Naive thymus-derived CD4-positive, alpha-beta T cell (primary cell): Measurements from ENCODE around the gene FBL. TPM values are rescaled to one million over a fixed set of nuclear protein-coding genes. Genes with fewer than 3 reads are reported as not detected.
"Not testable (repeated sequence)": the region's sequence is repeated elsewhere in the genome, so short reads cannot be mapped to it uniquely, and the experiment has no call there.

Experiments
- ATAC-seq: fragments of 150-1000 bp; cut with Tn5 transposase; 2 replicates; pipeline ENCODE4 v1.10.0; 2021; ENCODE audit warnings: mild to moderate bottlenecking, moderate library complexity
- CTCF ChIA-PET: fragments of 350-600 bp; sonication (Branson Sonifier 250); formaldehyde crosslinking; loops from one replicate; lab custom pipeline; 2021; ENCODE audit warnings: antibody characterized with exemption; lab: Charles Lee
- POLR2A ChIA-PET: fragments of 350-600 bp; sonication (Branson Sonifier 250); formaldehyde crosslinking; loops from one replicate; lab custom pipeline; 2021; ENCODE audit warnings: antibody characterized with exemption, inconsistent platforms; lab: Charles Lee
- DNase-seq, 9 donors: peaks; one replicate each; pipeline versions ENCODE4 v3.0.0 to v3.0.0-alpha.2; 2020 to 2022; ENCODE audit warnings: mixed read lengths in 1 of 9
- H3K27ac ChIP-seq: one replicate; pipeline ENCODE4 v1.7.0; 2013; ENCODE audit warnings: mild to moderate bottlenecking, low read depth, low read length, moderate library complexity
- H3K27me3 ChIP-seq, 2 donors: one replicate each; pipeline ENCODE4 v1.7.0; 2013; ENCODE audit warnings: low read length in 2 of 2, mild to moderate bottlenecking in 2 of 2, moderate library complexity in 2 of 2; ENCODE audit not compliant: control insufficient read depth in 2 of 2, insufficient read depth in 2 of 2
- H3K36me3 ChIP-seq, 3 experiments: 1 replicate in 2 of 3; 2 replicates in 1 of 3; pipeline ENCODE4 v1.7.0; 2013; ENCODE audit warnings: low read length in 3 of 3, mild to moderate bottlenecking in 3 of 3, moderate library complexity in 1 of 3; ENCODE audit not compliant: insufficient read depth in 3 of 3, control insufficient read depth in 2 of 3
- H3K4me1 ChIP-seq, 2 donors: one replicate each; pipeline ENCODE4 v1.7.0; 2013; ENCODE audit warnings: low read length in 2 of 2, mild to moderate bottlenecking in 2 of 2, moderate library complexity in 1 of 2; ENCODE audit not compliant: control insufficient read depth in 2 of 2, insufficient read depth in 2 of 2
- H3K4me3 ChIP-seq: 2 replicates; pipeline ENCODE4 v1.7.0; 2013; ENCODE audit warnings: mild to moderate bottlenecking, low read length
- H3K9me3 ChIP-seq, 3 experiments: 1 replicate in 2 of 3; 2 replicates in 1 of 3; pipeline ENCODE4 v1.7.0; 2013; ENCODE audit warnings: low read length in 3 of 3; ENCODE audit not compliant: control insufficient read depth in 2 of 3
- H3K27ac Mint-ChIP-seq, 9 donors: one replicate each; pipeline ENCODE4 v1.8.0; 2020 to 2022; ENCODE audit warnings: mixed read lengths in 9 of 9, mild to moderate bottlenecking in 8 of 9, moderate library complexity in 5 of 9, inconsistent platforms in 2 of 9
- H3K27me3 Mint-ChIP-seq, 5 donors: one replicate each; pipeline ENCODE4 v1.8.0; 2021 to 2022; ENCODE audit warnings: mixed read lengths in 5 of 5, mild to moderate bottlenecking in 1 of 5
- H3K36me3 Mint-ChIP-seq, 5 donors: one replicate each; pipeline ENCODE4 v1.8.0; 2020 to 2022; ENCODE audit warnings: mixed read lengths in 5 of 5, mild to moderate bottlenecking in 3 of 5, inconsistent platforms in 1 of 5
- H3K4me1 Mint-ChIP-seq, 7 donors: one replicate each; pipeline ENCODE4 v1.8.0; 2020 to 2022; ENCODE audit warnings: mixed read lengths in 7 of 7, mild to moderate bottlenecking in 3 of 7, inconsistent platforms in 1 of 7
- H3K4me3 Mint-ChIP-seq, 10 donors: one replicate each; pipeline ENCODE4 v1.8.0; 2020 to 2022; ENCODE audit warnings: mild to moderate bottlenecking in 10 of 10, mixed read lengths in 10 of 10, moderate library complexity in 6 of 10, inconsistent platforms in 2 of 10
- H3K9me3 Mint-ChIP-seq, 11 donors: one replicate each; pipeline ENCODE4 v1.8.0; 2020 to 2022; ENCODE audit warnings: mixed read lengths in 11 of 11, mild to moderate bottlenecking in 4 of 11, inconsistent platforms in 1 of 11, moderate library complexity in 1 of 11
- intact Hi-C, 2 donors: fragments of 100-400 bp; cut with micrococcal nuclease; formaldehyde crosslinking; loops; one replicate each; pipeline ENCODE4 v1.15.1; 2023
- polyA plus RNA-seq, 2 donors: library from polyadenylated mRNA; unstranded; fragments of 300-500 nt; fragmentation: Illumina TruSeq; gene quantifications; one replicate each; pipeline ENCODE4 v1.2.3, GENCODE V29; 2021
- total RNA-seq, 6 experiments: library from RNA in 5 of 6; stranded (reverse) in 5 of 6; gene quantifications; 1 replicate in 5 of 6; 2 replicates in 1 of 6; pipeline ENCODE4 v1.2.3 and lab custom pipeline; 2021 to 2026

Gene FBL
- total and polyA plus RNA-seq, 7 experiments from 2014 or later: 222 to 387 (median 359) TPM

GRCh38 chr19:39891660-39892505 is 45.7 kb upstream of the FBL start:
- H3K4me3 ChIP-seq, H3K4me1 Mint-ChIP-seq, H3K9me3 ChIP-seq, H3K27me3 Mint-ChIP-seq, H3K27ac ChIP-seq, ATAC-seq, POLR2A ChIA-PET, H3K9me3 Mint-ChIP-seq, H3K4me1 ChIP-seq, H3K27me3 ChIP-seq: not testable (repeated sequence)
- peak in 4 of 9 donors; percentile 16 to 29 (median 22) for DNase-seq
- peaks cover 0 to 30% (median 8%) of the 10 kb centered on the region in 5 donors for H3K36me3 Mint-ChIP-seq
- CTCF ChIA-PET: interaction anchor here (1.7 kb wide), 1 partner anchor 79 kb away, joined by 5 read pairs; the partner anchor contains the start of gene PSMC4
- peak overlapping the region in 6 of 10 donors; percentile 38 to 64 (median 46) for H3K4me3 Mint-ChIP-seq
- intact Hi-C loops: loop anchor here in 1 of 2 donors (5.0 kb wide), 1 partner anchor 80 kb away; the partner anchor contains the start of gene PSMC4
- H3K36me3 ChIP-seq: peaks cover 0 to 15% (median 0%) of the 10 kb centered on the region in 3 experiments
- peak overlapping the region in 1 of 9 donors; percentile 41 for H3K27ac Mint-ChIP-seq

GRCh38 chr19:39890755-39891551 is 44.8 kb upstream of the FBL start:
- Mint-ChIP-seq H3K27me3 (no peaks in the 10 kb centered on the region), H3K36me3 (peaks cover 0 to 30% (median 8%) of the 10 kb centered on the region in 5 donors), H3K4me1 (peaks cover 0 to 7% (median 4%) of the 10 kb centered on the region in 7 donors), H3K4me3 (peak overlapping the region in 4 of 10 donors; percentile 22 to 51 (median 42)), H3K9me3 (no peaks in the 10 kb centered on the region), H3K27ac (peak overlapping the region in 2 of 9 donors; percentile 23 to 30)
- Histone ChIP-seq H3K27ac (no peak overlapping the region), H3K27me3 (no peaks in the 10 kb centered on the region), H3K4me1 (no peaks in the 10 kb centered on the region), H3K4me3 (no peak overlapping the region), H3K36me3 (peaks cover 0 to 15% (median 0%) of the 10 kb centered on the region in 3 experiments), H3K9me3 (no peaks in the 10 kb centered on the region)
- ChIA-PET CTCF (interaction anchor here (1.7 kb wide), 1 partner anchor 80 kb away, joined by 5 read pairs; the partner anchor contains the start of gene PSMC4), POLR2A (interaction anchor here (0.9 kb wide), 1 partner anchor 55 kb away, joined by 3 read pairs; no protein-coding TSS in a partner anchor)
- intact Hi-C loops: loop anchor here in 1 of 2 donors (5.0 kb wide), 1 partner anchor 81 kb away; the partner anchor contains the start of gene PSMC4
- ATAC-seq: no peak
- DNase-seq: no peak

GRCh38 chr19:39889872-39890754 is 43.9 kb upstream of the FBL start:
- peak overlapping the region in 1 of 9 donors; percentile 30 for H3K27ac Mint-ChIP-seq
- intact Hi-C loops: loop anchor here in 1 of 2 donors (5.0 kb wide), 1 partner anchor 82 kb away; the partner anchor contains the start of gene PSMC4
- CTCF ChIA-PET, H3K4me3 ChIP-seq, DNase-seq, H3K27me3 ChIP-seq, H3K4me1 Mint-ChIP-seq, H3K4me3 Mint-ChIP-seq, H3K9me3 ChIP-seq, H3K9me3 Mint-ChIP-seq, H3K27ac ChIP-seq, H3K27me3 Mint-ChIP-seq, H3K4me1 ChIP-seq, ATAC-seq: not testable (repeated sequence)
- H3K36me3 ChIP-seq: peaks cover 0 to 15% (median 0%) of the 10 kb centered on the region in 3 experiments
- POLR2A ChIA-PET: interaction anchor here (0.9 kb wide), 1 partner anchor 56 kb away, joined by 3 read pairs; no protein-coding TSS in a partner anchor
- H3K36me3 Mint-ChIP-seq: peaks cover 0 to 30% (median 8%) of the 10 kb centered on the region in 5 donors

GRCh38 chr19:39887456-39887951 is 41.3 kb upstream of the FBL start:
- H3K36me3 Mint-ChIP-seq: peaks cover 0 to 23% (median 4%) of the 10 kb centered on the region in 5 donors
- H3K4me1 ChIP-seq, H3K4me3 ChIP-seq, H3K4me3 Mint-ChIP-seq, H3K4me1 Mint-ChIP-seq, ATAC-seq, H3K27me3 Mint-ChIP-seq, H3K9me3 ChIP-seq, H3K27me3 ChIP-seq, H3K9me3 Mint-ChIP-seq, POLR2A ChIA-PET, CTCF ChIA-PET, intact Hi-C loops, H3K27ac Mint-ChIP-seq, H3K27ac ChIP-seq, DNase-seq: not testable (repeated sequence)
- peaks cover 0 to 14% (median 0%) of the 10 kb centered on the region in 3 experiments for H3K36me3 ChIP-seq

- not testable (repeated sequence) for H3K27me3 Mint-ChIP-seq
These were observed 39.8 kb upstream of the FBL start for GRCh38 chr19:39885821-39886554.

More at GRCh38 chr19:39885821-39886554, 39.8 kb upstream of the FBL start:
- POLR2A ChIA-PET, intact Hi-C loops, H3K36me3 ChIP-seq, H3K4me1 Mint-ChIP-seq, H3K27ac Mint-ChIP-seq, H3K4me3 Mint-ChIP-seq, H3K27ac ChIP-seq, H3K9me3 Mint-ChIP-seq, CTCF ChIA-PET, H3K4me1 ChIP-seq, DNase-seq, H3K4me3 ChIP-seq, ATAC-seq, H3K27me3 ChIP-seq, H3K9me3 ChIP-seq: not testable (repeated sequence)
- peaks cover 0 to 12% (median 0%) of the 10 kb centered on the region in 5 donors for H3K36me3 Mint-ChIP-seq
